Stimulated activated naive B cell treated with anti-CD40 and anti-IgM and Interleukin-4, amounts not matched to agents 10 μg/mL and 1 μg/mL and 100 μg/mL, for 72 hours (primary cell): ENCODE data around the gene IGSF22.
A peak's percentile ranks its signal among the peaks of the same experiment; 100 is the strongest.
"Not testable (repeated sequence)": the region's sequence is repeated elsewhere in the genome, so short reads cannot be mapped to it uniquely, and the experiment has no call there.

Experiments used
- ATAC-seq, 2 donors: fragments of 150-1000 bp; cut with Tn5 transposase; replicated peaks; 2 replicates each; pipeline ENCODE4 v1.10.0; 2021; ENCODE audit warnings: moderate library complexity in 1 of 2
- DNase-seq: peaks from one replicate; pipeline ENCODE4 v3.0.0; 2021
- H3K27ac Mint-ChIP-seq: one replicate; pipeline ENCODE4 v1.8.0; 2022; ENCODE audit warnings: mild to moderate bottlenecking, mixed read lengths
- H3K27me3 Mint-ChIP-seq, 2 donors: one replicate each; pipeline ENCODE4 v1.8.0; 2022; ENCODE audit warnings: mixed read lengths in 2 of 2
- H3K36me3 Mint-ChIP-seq, 2 donors: one replicate each; pipeline ENCODE4 v1.8.0; 2022; ENCODE audit warnings: mixed read lengths in 2 of 2, mild to moderate bottlenecking in 1 of 2
- H3K4me1 Mint-ChIP-seq, 2 donors: one replicate each; pipeline ENCODE4 v1.8.0; 2022; ENCODE audit warnings: mixed read lengths in 2 of 2, mild to moderate bottlenecking in 1 of 2
- H3K4me3 Mint-ChIP-seq, 2 donors: one replicate each; pipeline ENCODE4 v1.8.0; 2022; ENCODE audit warnings: mild to moderate bottlenecking in 2 of 2, mixed read lengths in 2 of 2, moderate library complexity in 1 of 2
- H3K9me3 Mint-ChIP-seq, 2 donors: one replicate each; pipeline ENCODE4 v1.8.0; 2022; ENCODE audit warnings: mixed read lengths in 2 of 2, mild to moderate bottlenecking in 1 of 2

The IGSF22 gene

GRCh38 chr11:18699848-18700261, 26.1 kb downstream of the IGSF22 start:
- H3K27ac Mint-ChIP-seq: peak overlapping the region; percentile 21
- ATAC-seq: no peak
- H3K36me3 Mint-ChIP-seq: peaks cover 0 to 4% of the 10 kb centered on the region in 2 donors
- no peak for DNase-seq
- H3K4me1 Mint-ChIP-seq: peaks cover 18 to 23% of the 10 kb centered on the region in 2 donors
- H3K27me3 Mint-ChIP-seq: peaks cover 20 to 24% of the 10 kb centered on the region in 2 donors
- no peaks in the 10 kb centered on the region for H3K9me3 Mint-ChIP-seq
- peak overlapping the region; percentile 74 to 76 for H3K4me3 Mint-ChIP-seq

- peaks cover 17 to 21% of the 10 kb centered on the region in 2 donors for H3K4me1 Mint-ChIP-seq
- peaks cover 0 to 4% of the 10 kb centered on the region in 2 donors for H3K36me3 Mint-ChIP-seq
- H3K4me3 Mint-ChIP-seq: peak overlapping the region; percentile 74 to 76
- no peak overlapping the region for H3K27ac Mint-ChIP-seq
- DNase-seq: no peak
- H3K27me3 Mint-ChIP-seq: peaks cover 20 to 21% of the 10 kb centered on the region in 2 donors
- H3K9me3 Mint-ChIP-seq: no peaks in the 10 kb centered on the region
- no peak for ATAC-seq
Measured at GRCh38 chr11:18699269-18699596, 26.8 kb downstream of the IGSF22 start.

GRCh38 chr11:18698341-18699268, 27.4 kb downstream of the IGSF22 start, which contains the start of gene TMEM86A:
TMEM86A (plus strand) TSS chr11:18698779; CDS start chr11:18698887, 108 bp downstream.
- Mint-ChIP-seq H3K27me3 (peaks cover 17 to 20% of the 10 kb centered on the region in 2 donors), H3K4me1 (peaks cover 17 to 21% of the 10 kb centered on the region in 2 donors), H3K27ac (no peak within 1 kb of the TSS), H3K4me3 (peak within 1 kb of the TSS; percentile 78 to 84), H3K36me3 (peaks cover 0 to 2% of the 10 kb centered on the region in 2 donors), H3K9me3 (no peaks in the 10 kb centered on the region)
- ATAC-seq: peak; percentile 97
- peak; percentile 82 for DNase-seq

DNA sequence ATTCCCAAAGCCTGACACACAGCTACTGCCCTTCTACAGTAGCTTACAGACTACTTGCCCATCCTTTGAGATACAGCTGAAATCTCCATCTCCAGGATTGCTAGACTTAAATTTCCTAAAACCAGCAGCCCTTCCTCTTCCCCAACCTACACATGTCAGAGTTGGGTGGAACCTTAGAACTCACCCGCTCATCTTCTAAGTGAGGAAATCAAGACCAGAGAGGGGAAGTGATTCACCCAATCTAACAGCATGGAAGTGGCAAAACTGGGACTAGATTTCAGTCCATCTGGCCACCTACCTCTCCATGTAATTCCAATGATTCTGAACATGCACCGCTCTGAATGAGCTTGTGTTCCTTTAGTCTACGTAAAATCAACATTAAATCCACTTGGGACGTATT, 28.4 kb downstream of the IGSF22 start:
- Mint-ChIP-seq H3K4me1 (peaks cover 15 to 21% of the 10 kb centered on the region in 2 donors), H3K9me3 (no peaks in the 10 kb centered on the region), H3K27me3 (peaks cover 16 to 20% of the 10 kb centered on the region in 2 donors), H3K36me3 (no peaks in the 10 kb centered on the region), H3K27ac (no peak overlapping the region), H3K4me3 (no peak overlapping the region)
- no peak for ATAC-seq
- no peak for DNase-seq

- ATAC-seq (no peak), DNase-seq (no peak)
- H3K4me3 Mint-ChIP-seq: no peak overlapping the region
- no peaks in the 10 kb centered on the region for H3K36me3 Mint-ChIP-seq
- H3K9me3 Mint-ChIP-seq: no peaks in the 10 kb centered on the region
- H3K27ac Mint-ChIP-seq: no peak overlapping the region
- peaks cover 15 to 21% of the 10 kb centered on the region in 2 donors for H3K4me1 Mint-ChIP-seq
- H3K27me3 Mint-ChIP-seq: peaks cover 17 to 20% of the 10 kb centered on the region in 2 donors
Measured at GRCh38 chr11:18696638-18697225, 29.3 kb downstream of the IGSF22 start.

GRCh38 chr11:18692941-18693760, 32.8 kb downstream of the IGSF22 start:
- Mint-ChIP-seq H3K27me3 (peaks cover 0 to 5% of the 10 kb centered on the region in 2 donors), H3K27ac (no peak overlapping the region), H3K4me3 (no peak overlapping the region), H3K36me3 (no peaks in the 10 kb centered on the region), H3K9me3 (no peaks in the 10 kb centered on the region), H3K4me1 (peaks cover 3 to 4% of the 10 kb centered on the region in 2 donors)
- no peak for DNase-seq
- ATAC-seq: no peak

DNA sequence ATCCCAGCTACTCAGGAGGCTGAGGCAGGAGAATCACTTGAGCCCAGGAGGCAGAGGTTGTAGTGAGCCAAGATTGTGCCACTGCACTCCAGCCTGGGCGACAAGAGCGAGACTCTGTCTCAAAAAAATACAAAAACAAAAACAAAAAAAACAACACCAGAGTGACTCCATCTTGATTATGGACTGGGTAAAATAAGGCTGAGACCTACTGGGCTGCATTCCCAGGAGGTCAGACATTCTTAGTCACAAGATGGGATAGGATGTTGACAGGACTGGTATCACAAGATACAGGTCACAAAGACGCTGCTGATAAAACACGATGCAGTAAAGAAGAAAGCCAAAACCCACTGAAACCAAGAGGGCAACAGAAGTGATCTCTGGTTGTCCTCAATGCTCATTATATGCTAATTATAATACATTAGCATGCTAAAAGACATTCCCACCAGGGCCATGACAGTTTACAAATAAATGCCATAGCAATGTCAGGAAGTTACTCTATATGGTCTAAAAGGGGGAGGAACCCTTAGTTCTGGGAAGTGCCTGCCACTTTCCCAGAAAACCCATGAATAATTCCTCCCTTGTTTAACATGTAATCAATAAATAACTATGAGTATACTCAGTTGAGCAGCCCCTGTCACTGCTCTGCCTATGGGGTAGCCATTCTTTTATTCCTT, 34.4 kb downstream of the IGSF22 start:
- DNase-seq, H3K9me3 Mint-ChIP-seq, ATAC-seq, H3K36me3 Mint-ChIP-seq, H3K4me1 Mint-ChIP-seq, H3K27ac Mint-ChIP-seq, H3K4me3 Mint-ChIP-seq, H3K27me3 Mint-ChIP-seq: not testable (repeated sequence)

DNA sequence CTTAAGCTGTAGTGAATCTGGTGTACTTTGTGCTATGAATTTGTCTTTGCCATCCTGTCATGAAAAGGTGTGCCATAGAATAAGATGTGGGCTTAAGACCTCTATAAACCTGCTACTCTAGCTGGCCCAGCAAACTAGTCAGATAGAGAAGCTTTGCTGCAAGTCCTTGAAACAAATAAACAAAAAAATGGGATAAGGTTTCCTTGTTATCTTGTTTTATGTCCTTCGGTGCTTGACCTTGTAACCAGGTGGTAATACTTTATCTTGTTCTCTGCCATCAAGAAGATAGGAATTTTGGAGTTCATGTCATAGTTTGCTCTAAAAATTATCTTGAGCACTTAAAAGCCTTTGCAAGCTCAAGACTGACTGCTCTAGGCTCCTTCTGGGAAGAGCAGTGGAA, 41.7 kb downstream of the IGSF22 start:
- H3K27me3 Mint-ChIP-seq: peaks cover 13 to 26% of the 10 kb centered on the region in 2 donors
- ATAC-seq (no peak), DNase-seq (no peak)
- no peaks in the 10 kb centered on the region for H3K9me3 Mint-ChIP-seq
- H3K27ac Mint-ChIP-seq: no peak overlapping the region
- no peaks in the 10 kb centered on the region for H3K36me3 Mint-ChIP-seq
- H3K4me1 Mint-ChIP-seq: no peaks in the 10 kb centered on the region
- no peak overlapping the region for H3K4me3 Mint-ChIP-seq

- H3K27me3 Mint-ChIP-seq: peaks cover 17 to 26% of the 10 kb centered on the region in 2 donors
- H3K9me3 Mint-ChIP-seq: no peaks in the 10 kb centered on the region
- no peaks in the 10 kb centered on the region for H3K4me1 Mint-ChIP-seq
- no peak overlapping the region for H3K27ac Mint-ChIP-seq
- ATAC-seq: no peak
- DNase-seq: no peak
- no peaks in the 10 kb centered on the region for H3K36me3 Mint-ChIP-seq
- no peak overlapping the region for H3K4me3 Mint-ChIP-seq
Measured at GRCh38 chr11:18682466-18682865, 43.5 kb downstream of the IGSF22 start.

DNA sequence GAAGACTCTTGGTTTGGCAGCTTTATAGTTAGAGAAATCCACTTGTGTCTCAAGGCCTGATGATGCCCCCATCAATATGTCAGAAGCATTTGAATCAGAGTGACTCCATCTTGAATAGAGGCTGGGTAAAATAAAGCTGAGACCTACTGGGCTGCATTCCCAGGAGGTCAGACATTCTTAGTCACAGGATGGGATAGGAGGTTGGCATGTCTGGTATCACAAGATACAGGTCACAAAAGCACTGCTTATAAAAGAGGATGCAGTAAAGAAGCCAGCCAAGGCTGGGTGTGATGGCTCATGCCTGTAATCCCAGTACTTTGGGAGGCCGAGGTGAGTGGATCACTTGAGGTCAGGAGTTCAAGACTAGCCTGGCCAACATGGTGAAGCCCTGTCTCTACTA, 44.0 kb downstream of the IGSF22 start:
- H3K36me3 Mint-ChIP-seq, H3K27ac Mint-ChIP-seq, DNase-seq, H3K4me3 Mint-ChIP-seq, H3K4me1 Mint-ChIP-seq, ATAC-seq, H3K9me3 Mint-ChIP-seq: not testable (repeated sequence)
- H3K27me3 Mint-ChIP-seq: peaks cover 17 to 26% of the 10 kb centered on the region in 2 donors

- Mint-ChIP-seq H3K4me1 (no peaks in the 10 kb centered on the region), H3K27me3 (peaks cover 0 to 4% of the 10 kb centered on the region in 2 donors), H3K27ac (no peak overlapping the region), H3K4me3 (no peak overlapping the region), H3K9me3 (no peaks in the 10 kb centered on the region), H3K36me3 (no peaks in the 10 kb centered on the region)
- DNase-seq (no peak), ATAC-seq (no peak)
Measured at GRCh38 chr11:18677560-18677959, 48.4 kb downstream of the IGSF22 start.

- no peak overlapping the region for H3K4me3 Mint-ChIP-seq
- DNase-seq (no peak), ATAC-seq (no peak)
- H3K36me3 Mint-ChIP-seq: no peaks in the 10 kb centered on the region
- no peaks in the 10 kb centered on the region for H3K9me3 Mint-ChIP-seq
- no peak overlapping the region for H3K27ac Mint-ChIP-seq
- H3K27me3 Mint-ChIP-seq: peaks cover 0 to 4% of the 10 kb centered on the region in 2 donors
- H3K4me1 Mint-ChIP-seq: no peaks in the 10 kb centered on the region
Measured at GRCh38 chr11:18676803-18677202, 49.2 kb downstream of the IGSF22 start.

DNA sequence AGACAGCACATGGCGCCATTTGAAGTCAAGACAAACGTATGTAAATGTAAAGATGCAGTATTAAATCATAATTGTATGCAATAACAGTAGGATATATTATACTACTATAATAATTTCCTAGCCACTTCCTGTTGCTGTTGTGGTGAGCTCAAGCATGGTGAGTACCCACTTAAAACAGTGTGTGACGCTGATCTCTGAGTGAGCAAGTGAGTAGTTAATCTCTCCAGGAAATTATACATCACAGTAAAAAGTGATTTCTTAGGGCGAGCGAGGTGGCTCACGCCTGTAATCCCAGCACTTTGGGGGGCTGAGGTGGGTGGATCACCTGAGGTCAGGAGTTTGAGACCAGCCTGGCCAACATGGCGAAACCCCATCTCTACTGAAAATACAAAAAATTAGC, 53.8 kb downstream of the IGSF22 start:
- not testable (repeated sequence) for H3K4me3 Mint-ChIP-seq, H3K9me3 Mint-ChIP-seq, H3K27ac Mint-ChIP-seq, H3K4me1 Mint-ChIP-seq, H3K36me3 Mint-ChIP-seq, DNase-seq
- peaks cover 11 to 18% of the 10 kb centered on the region in 2 donors for H3K27me3 Mint-ChIP-seq
- peak; percentile 50 to 55 for ATAC-seq

DNA sequence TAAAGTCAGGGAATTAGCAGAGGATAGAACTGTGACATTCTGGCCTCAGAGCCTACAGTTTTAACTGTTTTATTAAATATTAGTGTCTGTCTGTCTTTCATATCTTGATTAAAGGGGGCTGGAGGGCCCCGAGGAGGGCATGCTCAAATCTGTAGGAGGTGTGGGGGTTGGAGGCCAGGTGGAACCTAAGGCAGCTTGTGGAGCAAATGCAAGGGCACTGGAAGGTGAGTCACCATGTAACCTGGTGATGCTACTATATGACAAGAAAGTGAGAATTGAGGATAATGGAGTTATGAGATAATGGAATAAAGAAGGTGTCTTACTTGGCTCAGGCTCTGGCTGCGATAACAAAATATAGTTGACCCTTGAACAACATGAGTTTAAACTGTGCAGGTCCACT, 54.7 kb downstream of the IGSF22 start:
- Mint-ChIP-seq H3K4me3 (no peak overlapping the region), H3K4me1 (peaks cover 6 to 8% of the 10 kb centered on the region in 2 donors), H3K36me3 (no peaks in the 10 kb centered on the region), H3K27ac (no peak overlapping the region), H3K9me3 (no peaks in the 10 kb centered on the region), H3K27me3 (peaks cover 16 to 23% of the 10 kb centered on the region in 2 donors)
- ATAC-seq (no peak), DNase-seq (no peak)
